Mesenchymal stem cell (in vitro differentiated cells and primary cell): ENCODE measurements around the gene CILP.
A peak's percentile ranks its signal among the peaks of the same experiment; 100 is the strongest.
"Not testable (repeated sequence)": the region's sequence is repeated elsewhere in the genome, so short reads cannot be mapped to it uniquely, and the experiment has no call there.

Experiments used
- DNase-seq: peaks from one replicate; pipeline ENCODE4 v3.0.0-alpha.2; 2013
- H2AFZ ChIP-seq: one replicate; pipeline ENCODE4 v1.6.1; 2013; ENCODE audit warnings: low read depth, mild to moderate bottlenecking, control low read depth, inconsistent platforms, low read length, moderate library complexity
- H2AK5ac ChIP-seq: 2 replicates; pipeline ENCODE4 v1.6.1; 2013; ENCODE audit warnings: low read length, moderate library complexity, mild to moderate bottlenecking, inconsistent platforms; ENCODE audit not compliant: severe bottlenecking
- H2BK120ac ChIP-seq: one replicate; pipeline ENCODE4 v1.6.1; 2013; ENCODE audit warnings: low read depth, mild to moderate bottlenecking, inconsistent platforms, low read length, moderate library complexity
- H2BK12ac ChIP-seq, 2 experiments: one replicate each; pipeline ENCODE4 v1.6.1; 2013; ENCODE audit warnings: inconsistent platforms in 2 of 2, low read length in 2 of 2, mild to moderate bottlenecking in 2 of 2, moderate library complexity in 2 of 2, control low read depth in 1 of 2
- H2BK15ac ChIP-seq: one replicate; pipeline ENCODE4 v1.6.1; 2013; ENCODE audit warnings: mild to moderate bottlenecking, low read depth, inconsistent platforms; ENCODE audit not compliant: poor library complexity, severe bottlenecking
- H2BK5ac ChIP-seq: 2 replicates; pipeline ENCODE4 v1.6.1; 2013; ENCODE audit warnings: low read depth, mild to moderate bottlenecking, low read length, control low read depth, inconsistent platforms; ENCODE audit not compliant: poor library complexity, severe bottlenecking
- H3K14ac ChIP-seq, 2 experiments: one replicate each; pipeline ENCODE4 v1.6.1; 2013; ENCODE audit warnings: inconsistent platforms in 2 of 2, low read length in 2 of 2, control low read depth in 1 of 2, mild to moderate bottlenecking in 1 of 2, moderate library complexity in 1 of 2
- H3K18ac ChIP-seq, 2 experiments: one replicate each; pipeline ENCODE4 v1.6.1; 2013; ENCODE audit warnings: inconsistent platforms in 2 of 2, low read length in 2 of 2, control low read depth in 1 of 2, low read depth in 1 of 2, mild to moderate bottlenecking in 1 of 2
- H3K23ac ChIP-seq, 2 experiments: one replicate each; pipeline ENCODE4 v1.6.1; 2013; ENCODE audit warnings: inconsistent platforms in 2 of 2, low read length in 2 of 2, mild to moderate bottlenecking in 2 of 2, moderate library complexity in 2 of 2, control low read depth in 1 of 2
- H3K27ac ChIP-seq: 2 replicates; pipeline ENCODE4 v1.5.1; 2013; ENCODE audit warnings: mild to moderate bottlenecking, moderate library complexity, low read length, control low read depth, inconsistent platforms; ENCODE audit not compliant: poor library complexity, severe bottlenecking
- H3K27me3 ChIP-seq, 2 experiments: 2 replicates each; pipeline versions ENCODE4 v1.6.1 to v1.7.0; 2013; ENCODE audit warnings: low read length in 2 of 2, mild to moderate bottlenecking in 2 of 2, moderate library complexity in 2 of 2, control low read depth in 1 of 2, inconsistent platforms in 1 of 2; ENCODE audit not compliant: control insufficient read depth in 1 of 2, insufficient read depth in 1 of 2
- H3K36me3 ChIP-seq, 2 experiments: 2 replicates each; pipeline versions ENCODE4 v1.6.1 to v1.7.0; 2013; ENCODE audit warnings: low read length in 2 of 2, control low read depth in 1 of 2, inconsistent platforms in 1 of 2, low read depth in 1 of 2, mild to moderate bottlenecking in 1 of 2; ENCODE audit not compliant: insufficient read depth in 2 of 2, control insufficient read depth in 1 of 2
- H3K4ac ChIP-seq, 2 experiments: one replicate each; pipeline ENCODE4 v1.6.1; 2013; ENCODE audit warnings: inconsistent platforms in 2 of 2, low read length in 2 of 2, mild to moderate bottlenecking in 2 of 2, moderate library complexity in 2 of 2, control low read depth in 1 of 2, low read depth in 1 of 2
- H3K4me1 ChIP-seq: 2 replicates; pipeline ENCODE4 v1.6.1; 2013; ENCODE audit warnings: low read depth, low read length, control low read depth; ENCODE audit not compliant: control insufficient read depth, insufficient read depth
- H3K4me2 ChIP-seq: 2 replicates; pipeline ENCODE4 v1.6.1; 2013; ENCODE audit warnings: low read length, mild to moderate bottlenecking, inconsistent platforms; ENCODE audit not compliant: poor library complexity, severe bottlenecking
- H3K4me3 ChIP-seq, 2 experiments: 2 replicates each; pipeline versions ENCODE4 v1.5.1 to v1.7.0; 2013; ENCODE audit warnings: low read length in 2 of 2, mild to moderate bottlenecking in 2 of 2, control low read depth in 1 of 2, low read depth in 1 of 2; ENCODE audit not compliant: insufficient read depth in 1 of 2
- H3K79me1 ChIP-seq: replicated peaks from 2 replicates; pipeline ENCODE4 v1.6.1; 2013; ENCODE audit warnings: mild to moderate bottlenecking, control low read depth, low read length, inconsistent platforms; ENCODE audit not compliant: poor library complexity, severe bottlenecking
- H3K9ac ChIP-seq: 2 replicates; pipeline ENCODE4 v1.7.0; 2013; ENCODE audit warnings: mild to moderate bottlenecking, low read length, moderate library complexity
- H3K9me3 ChIP-seq: 2 replicates; pipeline ENCODE4 v1.7.0; 2013; ENCODE audit warnings: mild to moderate bottlenecking, low read length; ENCODE audit not compliant: control insufficient read depth
- H4K8ac ChIP-seq: one replicate; pipeline ENCODE4 v1.6.1; 2013; ENCODE audit warnings: inconsistent platforms, mild to moderate bottlenecking, low read length, moderate library complexity
- H4K91ac ChIP-seq: one replicate; pipeline ENCODE4 v1.6.1; 2013; ENCODE audit warnings: mild to moderate bottlenecking, low read length, inconsistent platforms
- WGBS: methylation state at CpG from one replicate; pipeline ENCODE4 v1.1.7; 2013; ENCODE audit warnings: mixed read lengths; 5-methylcytosine and 5-hydroxymethylcytosine counted together

Gene CILP

DNA sequence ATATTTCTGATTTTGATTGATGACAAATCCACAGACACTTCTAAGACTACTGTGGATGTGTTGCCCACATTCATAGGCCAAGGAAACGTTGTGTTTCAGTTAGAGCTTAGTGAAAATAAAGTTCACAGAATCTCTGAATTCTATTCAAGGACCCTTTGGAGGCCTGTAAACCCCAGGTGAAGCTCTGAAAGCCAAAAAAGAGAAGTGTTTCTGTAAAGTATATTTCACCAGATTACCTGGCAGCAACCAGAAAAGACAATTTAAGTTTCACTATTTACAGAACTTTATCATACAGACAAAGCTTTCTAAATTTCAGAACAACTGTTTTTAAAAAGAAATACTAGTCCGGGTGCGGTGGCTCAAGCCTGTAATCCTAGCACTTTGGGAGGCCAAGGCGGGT is 28.7 kb downstream of the CILP start:
- DNase-seq, result no peak
- Histone ChIP-seq H3K9me3 (no peaks in the 10 kb centered on the region), H3K14ac (no peak overlapping the region), H3K27me3 (no peaks in the 10 kb centered on the region), H3K18ac (no peak overlapping the region), H3K9ac (peak overlapping the region; percentile 41), H2AK5ac (no peak overlapping the region), H4K8ac (no peak overlapping the region), H2BK15ac (no peak overlapping the region), H3K36me3 (peaks cover 6 to 26% of the 10 kb centered on the region in 2 experiments), H3K4ac (no peak overlapping the region), H3K4me3 (peak overlapping the region in 1 of 2 experiments; percentile 96), H2BK120ac (no peak overlapping the region), H2BK5ac (no peak overlapping the region), H3K4me2 (no peak overlapping the region), H3K4me1 (peaks cover 8% of the 10 kb centered on the region), H3K27ac (no peak overlapping the region), H2AFZ (no peak overlapping the region), H2BK12ac (no peak overlapping the region), H4K91ac (no peak overlapping the region), H3K79me1 (peaks cover 3% of the 10 kb centered on the region), H3K23ac (no peak overlapping the region)
- WGBS, result 99% methylated on average over 4 of the region's 4 CpGs

- not testable (repeated sequence) for H2BK5ac ChIP-seq, H2BK120ac ChIP-seq, H3K79me1 ChIP-seq, H3K4me3 ChIP-seq, H2AK5ac ChIP-seq, H3K23ac ChIP-seq, DNase-seq, H3K27me3 ChIP-seq, H3K4me2 ChIP-seq, H4K8ac ChIP-seq, H4K91ac ChIP-seq, H3K4me1 ChIP-seq, H2AFZ ChIP-seq, H3K9me3 ChIP-seq, H2BK12ac ChIP-seq, H2BK15ac ChIP-seq, H3K4ac ChIP-seq, H3K27ac ChIP-seq, H3K18ac ChIP-seq, H3K14ac ChIP-seq
- H3K9ac ChIP-seq, result peak overlapping the region; percentile 41
- peaks cover 9 to 34% of the 10 kb centered on the region in 2 experiments for H3K36me3 ChIP-seq
- WGBS, result 94% methylated on average over 2 of the region's 15 CpGs
These were observed 29.5 kb downstream of the CILP start for GRCh38 chr15:65181582-65182353.

DNA sequence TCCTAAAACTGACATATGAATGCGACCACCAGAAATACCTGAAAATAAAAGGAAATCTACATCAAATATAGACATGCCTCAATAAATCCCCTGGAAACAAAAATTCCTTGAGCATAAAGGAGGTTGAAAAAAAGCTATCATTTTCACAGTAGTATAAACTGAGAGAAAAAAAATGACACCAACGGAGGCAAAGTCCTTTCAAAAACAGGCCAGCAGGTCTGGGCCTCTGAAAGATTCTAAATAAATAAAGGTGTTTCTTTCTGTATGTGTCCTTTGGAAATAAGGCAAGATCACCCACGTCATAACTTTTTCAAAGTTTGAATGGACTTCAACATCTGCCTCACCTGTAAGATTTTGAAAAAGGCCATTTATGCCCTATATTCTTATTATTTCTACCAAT is 31.1 kb downstream of the CILP start:
- Histone ChIP-seq H3K4me1 (peaks cover 8% of the 10 kb centered on the region), H2BK120ac (no peak overlapping the region), H3K79me1 (peaks cover 6% of the 10 kb centered on the region), H2AFZ (no peak overlapping the region), H4K8ac (no peak overlapping the region), H2BK12ac (no peak overlapping the region), H2BK5ac (no peak overlapping the region), H4K91ac (no peak overlapping the region), H2BK15ac (no peak overlapping the region), H3K27ac (no peak overlapping the region), H3K4me3 (no peak overlapping the region), H3K4ac (no peak overlapping the region), H3K36me3 (peaks cover 11 to 48% of the 10 kb centered on the region in 2 experiments), H3K14ac (no peak overlapping the region), H2AK5ac (no peak overlapping the region), H3K9me3 (no peaks in the 10 kb centered on the region), H3K18ac (no peak overlapping the region), H3K4me2 (no peak overlapping the region), H3K23ac (no peak overlapping the region), H3K9ac (peak overlapping the region; percentile 31), H3K27me3 (no peaks in the 10 kb centered on the region)
- DNase-seq, result no peak
- whole genome bisulfite sequencing, result 100% methylated on average over 1 of the region's 3 CpGs

DNA sequence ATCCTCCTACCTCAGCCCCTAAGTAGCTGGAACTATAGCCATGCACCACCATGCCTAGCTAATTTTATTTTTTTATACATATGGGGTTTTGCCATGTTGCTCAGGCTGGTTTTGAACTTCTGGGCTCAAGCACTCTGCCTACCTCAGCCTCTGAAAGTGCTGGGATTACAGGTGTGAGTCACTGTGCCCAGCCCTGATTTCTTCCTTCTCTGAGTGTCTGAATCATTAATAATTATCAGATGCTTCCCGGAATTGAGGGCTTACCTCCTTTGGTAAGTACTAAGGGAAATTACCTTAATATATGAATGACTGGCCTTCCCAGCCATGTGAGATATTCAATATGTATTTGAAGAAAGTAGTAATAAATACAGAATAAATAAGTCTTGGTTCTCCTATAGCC is 33.4 kb downstream of the CILP start:
- Histone ChIP-seq H3K18ac (no peak overlapping the region), H3K14ac (no peak overlapping the region), H3K4me2 (no peak overlapping the region), H3K23ac (no peak overlapping the region), H3K9me3 (no peaks in the 10 kb centered on the region), H3K9ac (no peak overlapping the region), H3K79me1 (peaks cover 6% of the 10 kb centered on the region), H2BK12ac (no peak overlapping the region), H3K36me3 (peaks cover 13 to 62% of the 10 kb centered on the region in 2 experiments), H3K27me3 (no peaks in the 10 kb centered on the region), H2BK5ac (no peak overlapping the region), H2AK5ac (no peak overlapping the region), H3K27ac (no peak overlapping the region), H3K4ac (no peak overlapping the region), H2BK15ac (no peak overlapping the region), H4K8ac (no peak overlapping the region), H2BK120ac (no peak overlapping the region), H3K4me3 (no peak overlapping the region), H2AFZ (no peak overlapping the region), H3K4me1 (peaks cover 11% of the 10 kb centered on the region), H4K91ac (no peak overlapping the region)
- no peak for DNase-seq
- no CpG with 5 or more reads among the region's 1 CpG for WGBS
